GM19372 (cell line): ENCODE data around the gene VPS26A.

Experiments used
- ATAC-seq: cut with Tn5 transposase; IDR thresholded peaks from one replicate; pipeline ENCODE4 v1.9.1; 2021; ENCODE audit warnings: mild to moderate bottlenecking, low read depth, moderate library complexity; ENCODE audit not compliant: unreplicated experiment

The VPS26A gene

DNA sequence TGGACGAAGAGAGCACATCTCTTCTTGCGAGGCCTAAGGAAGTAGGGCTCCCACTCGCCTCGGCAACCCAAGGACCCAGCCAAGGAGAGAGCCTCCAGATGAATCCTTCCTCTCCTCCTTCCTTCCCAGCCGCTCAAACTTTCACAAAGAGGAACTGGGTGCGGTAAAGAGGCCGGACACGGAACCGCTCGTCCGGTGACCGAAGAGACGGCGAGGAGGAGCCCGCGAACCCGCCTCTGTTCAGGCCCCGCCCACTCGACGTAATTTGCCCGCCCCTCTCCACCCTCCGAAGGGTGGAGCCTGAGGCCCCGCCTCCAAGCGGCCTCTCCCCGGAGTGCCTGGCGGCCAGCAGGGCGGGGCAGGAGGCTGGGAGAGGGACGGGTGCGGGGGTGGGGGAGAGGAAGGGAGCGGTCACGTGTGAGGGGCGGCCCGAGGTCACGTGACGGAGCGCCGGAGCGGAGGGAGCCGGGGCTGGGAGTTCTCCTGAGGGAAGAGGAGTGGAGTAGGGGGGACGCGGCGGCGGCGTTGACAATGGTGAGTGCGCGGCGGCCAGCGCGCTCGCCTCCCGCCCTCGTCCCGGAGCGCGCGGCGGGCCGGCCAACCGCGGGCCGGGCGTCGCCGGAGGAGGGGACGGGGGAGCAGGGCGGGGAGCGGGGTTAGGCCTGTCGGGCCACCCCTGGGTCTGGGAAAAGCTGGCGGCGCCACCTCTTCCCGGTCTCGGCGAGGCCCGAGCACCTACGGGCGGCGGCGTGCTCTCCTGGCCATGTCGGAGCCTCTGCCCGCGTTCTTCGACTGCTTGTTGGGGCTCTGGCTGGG is at the start of gene VPS26A:
Gene VPS26A, plus strand, starts transcription at position 432 of the 816 bp plus-strand sequence. Its CDS starts 100 bp downstream, at position 532.
- peak; percentile 88 for ATAC-seq

DNA sequence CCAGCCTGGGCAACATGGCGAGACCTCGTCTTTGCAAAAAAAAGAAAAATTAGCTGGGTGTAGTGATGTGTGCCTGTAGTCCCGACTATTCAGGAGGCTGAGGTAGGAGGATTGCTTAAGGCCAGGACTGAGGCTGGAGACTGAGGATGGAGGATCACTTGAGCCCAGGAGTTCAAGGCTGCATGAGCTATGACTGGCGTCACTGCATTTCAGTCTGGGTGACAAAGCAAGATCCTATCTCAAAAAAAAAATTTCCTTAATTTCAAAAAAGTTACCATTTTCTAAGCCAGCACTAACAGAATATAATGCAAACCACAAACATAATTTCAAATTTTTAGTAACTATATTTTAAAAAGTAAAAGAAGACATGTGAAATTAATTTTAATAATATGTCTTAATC is 49.4 kb upstream of the VPS26A start:
- ATAC-seq = no peak

DNA sequence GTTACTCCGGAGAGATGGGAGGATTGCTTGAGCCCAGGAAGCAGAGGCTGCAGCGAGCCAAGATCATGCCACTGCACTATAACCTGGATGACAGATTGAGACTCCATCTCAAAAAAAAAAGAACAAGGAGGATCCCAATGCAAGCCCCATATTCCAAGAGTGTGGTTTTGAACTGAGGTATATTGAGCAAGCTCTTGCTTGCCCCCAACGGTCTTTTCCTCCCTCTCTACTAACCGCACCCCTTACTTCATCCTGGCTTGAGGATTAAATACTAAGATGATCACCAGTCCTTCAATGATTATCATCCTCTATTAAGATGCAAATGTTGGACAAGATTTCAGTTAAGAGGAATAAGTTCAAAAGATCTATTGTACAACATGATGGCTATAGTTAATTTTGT is 48.5 kb upstream of the VPS26A start:
- ATAC-seq = no peak

DNA sequence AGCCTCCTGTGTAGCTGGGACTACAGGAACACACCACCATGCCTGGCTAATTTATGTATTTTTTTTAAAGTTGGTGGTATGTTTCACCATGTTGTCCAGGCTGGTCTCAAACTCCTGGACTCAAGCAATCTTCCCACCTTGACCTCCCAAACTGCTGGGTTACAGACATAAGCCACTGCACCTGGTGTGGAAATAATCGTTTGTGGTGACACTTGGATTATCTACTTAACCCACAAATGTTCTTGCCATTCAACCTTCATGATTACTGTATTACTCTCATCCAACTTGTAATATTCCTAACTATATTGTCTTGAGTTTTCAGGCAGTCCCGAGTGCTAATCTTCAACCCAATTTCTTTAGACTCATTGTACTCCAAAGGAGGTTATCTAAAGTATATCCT is 45.7 kb upstream of the VPS26A start:
- ATAC-seq = no peak

DNA sequence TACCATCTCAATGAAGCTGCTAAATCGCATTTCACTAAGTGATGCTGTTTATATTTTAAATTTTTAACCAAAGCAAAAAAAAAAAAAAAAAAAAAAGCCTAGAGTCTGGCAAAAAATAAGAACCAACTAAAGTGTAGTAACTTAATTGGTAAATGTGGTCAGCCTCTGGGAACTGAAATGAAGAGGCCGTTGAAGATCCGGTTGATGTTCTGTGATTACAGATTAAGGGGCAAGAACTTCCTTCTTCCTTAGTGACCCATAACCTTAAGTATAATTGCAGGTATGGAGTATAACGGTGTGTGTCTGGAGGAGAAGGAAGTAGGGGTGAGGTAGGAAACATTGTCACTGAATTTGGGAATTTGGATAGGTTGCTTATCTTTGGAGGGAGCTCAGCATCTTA is 43.8 kb upstream of the VPS26A start:
- ATAC-seq = no peak

DNA sequence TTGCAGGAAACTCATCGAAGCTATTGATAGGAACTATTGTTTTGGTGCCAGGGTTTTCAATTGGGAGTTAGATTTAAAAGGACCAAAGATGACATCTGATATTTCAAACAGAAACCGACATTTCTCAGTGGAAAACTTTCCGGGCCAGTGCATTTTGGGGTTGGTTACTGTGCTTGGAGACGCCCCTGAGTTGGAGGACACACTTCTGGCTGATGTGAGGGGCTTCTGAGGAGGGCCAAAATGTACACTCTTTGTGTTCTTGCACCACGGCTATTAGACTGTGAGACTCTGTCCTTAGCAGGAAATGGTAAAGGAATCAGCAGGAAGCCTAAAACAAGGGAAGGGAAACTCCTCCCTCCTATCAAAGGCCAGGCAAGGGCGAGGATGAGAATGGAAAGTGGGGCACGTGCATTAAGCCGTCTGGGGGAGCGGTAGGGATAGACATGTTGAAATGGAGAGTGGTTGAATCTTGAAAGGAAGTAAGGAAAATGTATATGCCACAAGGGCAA is 37.9 kb upstream of the VPS26A start:
- ATAC-seq = no peak

DNA sequence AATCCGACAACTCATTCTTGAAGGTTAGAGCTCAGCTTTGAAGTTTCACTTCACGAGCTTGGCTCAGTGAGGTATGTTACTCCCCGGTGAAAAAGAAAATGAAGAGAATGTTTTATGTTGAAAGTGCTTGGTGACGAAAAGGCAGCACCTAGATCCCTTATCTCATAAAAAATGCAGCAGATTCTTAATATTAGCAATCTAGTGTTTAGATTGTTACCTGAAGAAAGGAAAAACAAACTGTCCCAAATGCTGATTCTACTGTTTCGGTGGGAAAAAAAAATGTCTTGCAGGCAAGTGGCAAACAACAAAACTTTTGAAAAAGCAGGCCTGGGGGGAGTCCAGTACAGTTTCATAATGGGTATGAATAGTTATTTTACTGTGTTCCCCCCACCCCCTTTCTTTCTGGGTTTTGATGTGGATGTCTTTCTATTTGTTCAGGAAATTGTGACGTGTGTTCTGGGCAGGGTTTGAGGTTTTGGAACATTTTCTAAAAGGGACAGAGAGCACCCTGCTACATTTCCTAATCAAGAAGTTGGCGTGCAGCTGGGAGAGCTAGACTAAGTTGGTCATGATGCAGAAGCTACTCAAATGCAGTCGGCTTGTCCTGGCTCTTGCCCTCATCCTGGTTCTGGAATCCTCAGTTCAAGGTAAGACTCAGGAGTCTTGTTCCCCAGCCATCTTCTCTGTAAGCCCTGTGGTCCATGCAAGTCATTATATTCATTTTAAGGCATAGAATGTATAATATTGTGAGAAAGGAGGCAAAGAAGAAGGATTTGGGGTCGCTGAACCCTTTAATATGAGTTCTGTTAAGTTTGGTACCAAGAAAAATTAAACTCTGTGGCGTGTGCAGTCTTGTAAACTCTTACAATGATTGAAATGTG is 36.1 kb upstream of the VPS26A start, which contains the start of gene SRGN:
Gene SRGN, plus strand, starts transcription at position 514 of the 881 bp plus-strand sequence. Its CDS starts 55 bp downstream, at position 569.
- ATAC-seq = peak; percentile 52

DNA sequence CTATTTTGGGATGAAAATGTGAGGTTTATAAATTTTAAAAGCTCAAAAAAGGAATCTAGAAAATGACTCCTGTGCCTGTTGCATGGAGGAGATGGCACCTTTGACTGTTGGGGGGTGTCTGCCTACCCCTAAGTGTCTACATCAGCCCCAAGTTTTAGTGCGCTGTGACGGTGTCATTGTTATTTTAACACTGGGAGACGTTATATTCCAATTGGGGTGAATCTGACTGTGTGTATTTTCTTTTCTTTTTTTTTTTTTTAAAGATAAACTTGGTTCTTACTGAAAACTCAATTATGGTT is 35.6 kb upstream of the VPS26A start:
- ATAC-seq = no peak

DNA sequence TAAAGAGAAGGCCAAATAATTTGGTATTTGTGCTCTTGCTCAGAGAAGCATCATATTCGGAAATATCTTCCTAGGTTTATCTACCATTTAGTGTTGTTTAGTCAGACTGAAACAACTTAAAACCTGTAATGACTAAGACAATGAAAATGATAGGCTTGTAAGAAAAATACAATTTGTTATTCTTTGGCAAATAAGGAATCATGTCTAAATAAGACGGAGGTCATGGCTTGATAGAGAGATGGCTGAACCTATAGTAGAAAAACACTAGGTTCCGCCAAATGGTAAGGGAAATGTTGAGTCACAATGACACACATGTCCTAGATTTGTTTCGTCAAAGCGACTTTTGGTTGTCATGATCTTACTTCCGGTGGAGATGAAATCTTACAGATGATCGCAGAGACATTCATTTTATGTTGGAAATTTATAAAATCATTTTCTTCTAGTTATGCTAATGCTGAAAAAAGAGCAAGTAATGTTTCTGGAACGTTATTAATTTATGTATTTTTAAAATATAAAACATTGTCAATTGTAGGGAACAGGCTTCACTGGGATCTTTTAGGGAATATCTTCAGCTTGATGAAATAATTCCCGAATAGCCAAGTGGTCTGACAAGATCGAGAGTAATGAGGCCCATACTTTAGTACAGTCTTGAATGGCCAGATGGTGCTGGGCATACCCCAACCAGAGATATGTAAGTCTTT is 35.0 kb upstream of the VPS26A start:
- no peak for ATAC-seq

DNA sequence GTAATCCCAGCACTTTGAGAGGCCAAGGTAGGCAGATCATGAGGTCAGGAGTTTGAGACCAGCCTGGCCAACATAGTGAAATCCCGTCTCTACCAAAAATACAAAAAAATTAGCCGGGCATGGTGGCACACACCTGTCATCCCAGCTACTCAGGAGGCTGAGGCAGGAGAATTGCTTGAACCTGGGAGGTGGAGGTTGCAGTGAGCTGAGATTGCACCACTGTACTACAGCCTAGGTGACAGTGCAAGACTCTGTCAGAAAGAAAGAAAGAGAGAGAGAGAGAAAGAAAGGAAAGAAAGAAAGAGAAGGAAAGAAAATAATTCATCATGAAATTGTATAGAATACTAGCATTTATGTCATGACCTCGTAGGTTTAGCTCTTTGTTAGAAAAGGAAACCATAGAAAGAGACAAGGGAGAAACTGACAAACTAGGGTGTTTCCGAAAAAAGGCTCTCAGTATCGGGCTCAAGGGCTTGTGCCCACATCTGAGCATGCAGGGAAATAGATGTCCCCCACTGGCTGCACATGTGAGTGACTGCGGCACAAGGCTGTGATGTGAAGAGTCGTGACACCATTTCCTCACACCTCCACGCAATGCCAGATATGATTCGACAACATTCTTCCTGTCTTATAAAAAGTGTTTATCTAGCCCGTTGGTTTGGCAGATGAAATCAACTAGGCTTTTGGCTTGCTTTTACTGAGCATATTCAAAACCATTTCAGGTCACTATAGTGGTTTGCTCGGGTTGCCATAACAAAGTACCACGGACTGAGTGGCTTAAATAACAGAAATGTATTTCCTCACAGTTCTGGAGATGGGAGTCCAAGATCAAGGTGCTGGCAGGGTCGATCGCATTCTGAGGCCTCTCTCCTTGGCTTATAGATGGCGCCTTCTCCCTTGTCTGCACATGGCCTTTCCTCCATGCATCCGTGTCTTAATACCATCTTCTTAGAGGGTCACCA is 34.1 kb upstream of the VPS26A start:
- peak; percentile 37 for ATAC-seq

DNA sequence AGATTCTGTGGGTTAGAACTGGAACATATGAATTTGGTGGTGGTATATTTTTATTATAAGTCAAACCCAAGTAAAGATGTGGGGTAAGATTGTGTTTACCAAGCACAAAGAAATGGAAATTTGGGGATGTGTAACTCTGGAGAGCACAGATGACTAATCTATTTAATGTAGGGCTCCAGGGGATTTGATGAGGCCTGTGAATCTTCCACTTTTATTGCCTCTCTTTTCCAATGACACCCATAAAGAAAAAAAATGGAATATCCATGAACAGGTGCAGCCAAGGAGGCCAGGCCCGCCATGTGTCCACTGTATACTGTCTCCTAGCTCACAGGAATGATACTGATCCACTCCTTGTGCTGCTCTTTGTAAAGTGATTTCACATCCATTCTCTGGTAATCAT is 33.3 kb upstream of the VPS26A start:
- no peak for ATAC-seq

DNA sequence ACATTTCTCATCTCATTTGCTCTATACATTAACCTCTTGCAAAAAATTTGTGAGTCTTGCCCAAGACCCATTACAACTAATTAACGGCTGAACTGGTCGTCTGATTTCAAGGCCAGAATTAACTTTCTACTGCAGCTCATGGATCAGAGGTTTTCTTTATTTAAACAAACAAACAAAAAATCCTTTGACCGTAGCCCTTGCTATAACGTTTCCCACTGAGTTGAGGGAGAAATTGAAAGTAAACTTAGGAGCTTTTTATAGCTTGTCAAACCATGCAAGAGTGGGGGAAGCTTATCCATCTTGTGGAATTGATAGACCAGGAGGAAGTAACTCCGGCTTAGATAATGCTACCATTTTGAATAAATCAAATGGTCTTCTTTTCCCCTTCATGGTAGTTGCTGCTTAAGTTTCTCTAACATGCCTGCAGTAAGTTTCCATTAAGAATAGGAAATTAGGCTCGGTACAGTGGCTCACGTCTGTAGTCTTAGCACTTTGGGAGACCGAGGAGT is 32.8 kb upstream of the VPS26A start:
- no peak for ATAC-seq

DNA sequence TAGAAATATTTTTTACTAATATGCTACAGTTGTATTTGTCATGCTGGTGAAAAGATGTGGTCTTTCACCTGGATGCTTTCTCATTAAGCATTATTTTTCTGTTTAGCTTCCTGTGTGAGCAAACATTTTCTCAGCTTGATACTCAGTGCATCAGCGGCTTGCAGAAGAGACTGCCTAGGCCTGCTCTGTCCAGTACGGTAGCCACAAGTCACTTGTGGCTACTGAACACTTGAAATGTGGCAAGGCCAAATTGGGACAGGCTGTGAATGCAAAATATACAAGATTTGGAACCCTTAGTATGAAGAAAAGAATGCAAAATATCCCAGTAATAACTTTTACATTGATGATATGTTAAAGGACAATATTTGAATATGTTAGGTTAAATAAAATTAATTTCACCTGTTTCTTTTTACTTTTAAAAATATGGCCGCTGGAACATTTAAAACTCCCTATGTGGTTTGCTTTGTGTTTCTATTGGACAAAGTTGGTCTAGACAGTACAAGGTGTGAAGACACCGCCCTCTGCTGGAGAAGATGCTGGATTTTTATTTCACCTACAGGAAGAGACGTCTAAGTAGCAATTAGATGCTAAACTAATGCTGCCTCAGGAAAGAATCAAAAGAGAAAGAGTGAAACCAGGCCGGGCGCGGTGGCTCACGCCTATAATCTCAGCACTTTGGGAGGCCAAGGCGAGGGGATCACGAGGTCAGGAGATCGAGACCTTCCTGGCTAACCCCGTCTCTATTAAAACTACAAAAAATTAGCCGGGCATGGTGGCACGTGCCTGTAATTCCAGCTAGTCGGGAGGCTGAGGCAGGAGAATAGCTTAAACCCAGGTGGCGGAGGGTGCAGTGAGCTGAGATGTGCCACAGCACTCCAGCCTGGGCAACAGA is 30.8 kb upstream of the VPS26A start:
- no peak for ATAC-seq

DNA sequence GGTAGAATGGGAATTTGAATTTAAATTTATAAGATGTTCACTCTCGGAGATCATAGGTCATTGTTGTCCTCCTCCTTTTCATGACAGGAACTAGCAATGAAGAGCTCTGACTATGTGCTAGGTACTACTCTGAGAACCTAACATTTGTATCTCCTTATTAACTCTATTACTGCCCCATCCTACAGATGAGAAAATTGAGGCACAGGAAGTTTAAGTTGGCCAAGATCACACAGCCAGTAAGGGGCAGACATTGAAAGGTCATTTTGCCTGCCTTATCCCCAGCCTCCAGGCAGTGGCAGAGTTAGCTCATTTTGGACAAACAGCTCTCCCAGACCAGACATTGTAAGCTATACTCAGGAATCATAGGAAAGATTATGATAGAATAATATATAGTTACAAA is 30.0 kb upstream of the VPS26A start:
- ATAC-seq = no peak

DNA sequence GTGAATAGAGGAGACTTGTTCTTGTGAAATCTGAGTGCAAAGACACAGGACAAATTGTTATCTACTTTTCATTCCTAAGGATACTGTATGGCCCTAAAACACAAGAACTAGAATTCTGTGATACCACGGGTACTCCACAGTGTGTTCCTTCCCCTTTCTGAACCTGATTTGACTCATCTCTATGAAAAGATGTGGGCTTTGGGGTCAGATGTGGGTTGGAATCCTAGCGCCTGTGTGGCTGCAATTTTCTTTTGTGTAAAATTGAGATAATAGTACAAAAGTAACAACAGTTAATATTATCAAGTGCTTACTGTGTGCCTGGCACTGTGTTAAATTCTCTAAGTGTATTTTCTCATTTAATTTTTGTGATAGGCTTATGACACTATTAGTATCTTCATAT is 27.9 kb upstream of the VPS26A start:
- no peak for ATAC-seq

DNA sequence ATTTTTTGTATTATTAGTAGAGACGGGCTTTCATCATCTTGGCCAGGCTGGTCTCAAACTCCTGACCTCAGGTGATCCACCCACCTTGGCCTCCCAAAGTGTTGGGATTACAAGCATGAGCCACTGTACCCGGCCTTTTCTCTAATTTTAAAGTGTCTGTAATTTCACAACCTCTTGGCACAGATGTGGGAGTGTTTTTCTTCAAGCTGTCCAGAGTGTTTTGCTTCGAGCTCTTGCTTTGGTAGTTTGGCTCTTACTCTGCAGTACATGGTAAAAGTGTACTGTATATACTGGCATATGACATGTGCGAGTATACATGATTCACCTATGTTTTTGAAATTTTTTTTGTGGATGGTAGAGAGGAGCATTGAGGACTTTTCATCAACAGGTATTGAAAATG is 26.2 kb upstream of the VPS26A start:
- no peak for ATAC-seq

DNA sequence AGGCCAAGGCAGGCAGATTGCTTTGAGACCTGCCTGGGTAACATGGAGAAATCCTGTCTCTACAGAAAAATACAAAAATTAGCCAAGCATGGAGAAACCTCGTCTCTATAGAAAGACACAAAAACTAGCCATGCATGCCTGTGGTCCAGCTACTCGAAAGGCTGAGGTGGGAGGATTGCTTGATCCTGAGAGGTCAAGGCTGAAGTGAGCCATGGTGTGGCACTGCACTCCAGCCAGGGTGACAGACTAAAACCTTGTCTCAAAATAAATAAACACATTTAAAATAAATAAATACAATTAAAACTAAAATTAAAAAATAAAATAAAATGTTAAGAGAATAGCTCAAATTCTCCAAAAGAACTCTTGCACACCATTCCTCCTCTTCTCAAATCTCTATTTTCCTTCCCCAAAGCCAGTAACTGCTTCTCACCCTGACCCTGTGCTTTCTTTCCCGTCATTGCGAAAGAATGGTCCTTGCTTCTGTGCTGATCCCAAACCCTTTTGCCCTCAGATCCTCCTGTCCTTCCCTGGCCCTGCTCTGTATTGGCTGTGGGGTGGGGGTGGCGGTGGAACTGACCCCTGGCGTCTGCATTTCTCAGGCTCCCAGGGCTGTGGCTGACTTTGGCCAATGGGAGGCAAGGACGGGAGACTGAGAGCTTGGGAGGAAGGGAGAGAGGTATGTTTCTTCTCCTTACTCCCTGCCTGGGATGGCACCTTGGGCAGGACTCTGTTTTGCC is 23.7 kb upstream of the VPS26A start:
- no peak for ATAC-seq
